HTERT RPE-1 (cell line): ENCODE data around the gene MKS1.

Experiments
- in situ Hi-C: fragments of 300-500 bp; cut with MboI; formaldehyde crosslinking; loops from 4 replicates; pipeline ENCODE4 v1.14.3; 2020; ENCODE audit warnings: low sequenced_read_pairs

MKS1 gene

GRCh38 chr17:58245428-58246103 is 26.5 kb upstream of the MKS1 start:
- in situ Hi-C loops: no loop called here

GRCh38 chr17:58244963-58245362 is 25.9 kb upstream of the MKS1 start:
- in situ Hi-C loops: no loop called here

- in situ Hi-C loops: no loop called here
These were observed 23.2 kb upstream of the MKS1 start for GRCh38 chr17:58242171-58242784.

GRCh38 chr17:58239987-58240386 is 20.9 kb upstream of the MKS1 start:
- in situ Hi-C loops: no loop called here

- in situ Hi-C loops: no loop called here
These were observed 19.1 kb upstream of the MKS1 start, which contains the start of gene LPO for GRCh38 chr17:58238147-58238634. Gene LPO (plus strand): TSS chr17:58238584. CDS start chr17:58242980, 4,396 bp downstream.

GRCh38 chr17:58236394-58236793 is 17.3 kb upstream of the MKS1 start:
- in situ Hi-C loops: no loop called here

GRCh38 chr17:58235821-58236220 is 16.8 kb upstream of the MKS1 start:
- in situ Hi-C loops: no loop called here

GRCh38 chr17:58234512-58234911 is 15.5 kb upstream of the MKS1 start:
- in situ Hi-C loops: no loop called here

GRCh38 chr17:58233543-58233942 is 14.5 kb upstream of the MKS1 start:
- in situ Hi-C loops: no loop called here

GRCh38 chr17:58232707-58233156 is 13.7 kb upstream of the MKS1 start:
- in situ Hi-C loops: no loop called here

GRCh38 chr17:58231641-58232040 is 12.6 kb upstream of the MKS1 start:
- in situ Hi-C loops: no loop called here

GRCh38 chr17:58229881-58230280 is 10.8 kb upstream of the MKS1 start:
- in situ Hi-C loops: no loop called here

GRCh38 chr17:58229384-58229783 is 10.3 kb upstream of the MKS1 start:
- in situ Hi-C loops: no loop called here

- in situ Hi-C loops: no loop called here
These were observed 9.6 kb upstream of the MKS1 start for GRCh38 chr17:58228679-58229078.

- in situ Hi-C loops: no loop called here
These were observed 8.7 kb upstream of the MKS1 start for GRCh38 chr17:58227733-58228132.

GRCh38 chr17:58224315-58224714 is 5.3 kb upstream of the MKS1 start:
- in situ Hi-C loops: no loop called here

- in situ Hi-C loops: no loop called here
These were observed 731 bp upstream of the MKS1 start for GRCh38 chr17:58219789-58220183.

GRCh38 chr17:58217766-58218165 is 1.3 kb downstream of the MKS1 start:
- in situ Hi-C loops: no loop called here

GRCh38 chr17:58215685-58216084 is 3.4 kb downstream of the MKS1 start:
- in situ Hi-C loops: no loop called here

GRCh38 chr17:58210922-58211321 is 8.1 kb downstream of the MKS1 start:
- in situ Hi-C loops: no loop called here

GRCh38 chr17:58208344-58208743 is 10.7 kb downstream of the MKS1 start:
- in situ Hi-C loops: no loop called here

GRCh38 chr17:58207451-58207850 is 11.6 kb downstream of the MKS1 start:
- in situ Hi-C loops: no loop called here
